ENCODE results near the gene BEND6.

DNA sequence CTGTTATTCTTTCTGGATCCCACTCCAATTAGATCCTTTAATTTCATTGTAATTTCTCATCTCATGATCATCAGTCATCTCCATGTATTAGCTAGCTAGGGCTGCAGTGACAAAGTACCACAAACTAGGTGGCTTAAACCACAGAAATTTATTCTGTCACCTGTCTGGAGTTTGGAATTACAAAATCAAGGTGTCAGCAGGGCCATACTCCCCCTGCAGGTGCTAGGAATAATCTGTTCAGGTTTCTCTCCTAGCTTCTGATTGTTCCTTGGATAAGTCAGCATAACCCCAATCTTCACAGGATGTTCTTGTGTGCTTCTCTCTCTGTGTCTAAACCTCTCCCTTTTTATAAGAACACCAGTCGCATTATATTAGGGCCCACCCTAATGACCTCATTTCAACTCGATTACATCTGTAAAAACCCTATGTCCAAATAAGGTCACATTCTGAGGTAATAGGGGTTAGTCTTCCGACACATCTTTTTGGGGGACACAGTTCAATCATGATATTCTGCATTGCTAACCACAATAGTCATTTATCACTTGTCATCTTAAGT, 40.5 kb downstream of the BEND6 start:
- TF ChIP-seq, protein P1, sequence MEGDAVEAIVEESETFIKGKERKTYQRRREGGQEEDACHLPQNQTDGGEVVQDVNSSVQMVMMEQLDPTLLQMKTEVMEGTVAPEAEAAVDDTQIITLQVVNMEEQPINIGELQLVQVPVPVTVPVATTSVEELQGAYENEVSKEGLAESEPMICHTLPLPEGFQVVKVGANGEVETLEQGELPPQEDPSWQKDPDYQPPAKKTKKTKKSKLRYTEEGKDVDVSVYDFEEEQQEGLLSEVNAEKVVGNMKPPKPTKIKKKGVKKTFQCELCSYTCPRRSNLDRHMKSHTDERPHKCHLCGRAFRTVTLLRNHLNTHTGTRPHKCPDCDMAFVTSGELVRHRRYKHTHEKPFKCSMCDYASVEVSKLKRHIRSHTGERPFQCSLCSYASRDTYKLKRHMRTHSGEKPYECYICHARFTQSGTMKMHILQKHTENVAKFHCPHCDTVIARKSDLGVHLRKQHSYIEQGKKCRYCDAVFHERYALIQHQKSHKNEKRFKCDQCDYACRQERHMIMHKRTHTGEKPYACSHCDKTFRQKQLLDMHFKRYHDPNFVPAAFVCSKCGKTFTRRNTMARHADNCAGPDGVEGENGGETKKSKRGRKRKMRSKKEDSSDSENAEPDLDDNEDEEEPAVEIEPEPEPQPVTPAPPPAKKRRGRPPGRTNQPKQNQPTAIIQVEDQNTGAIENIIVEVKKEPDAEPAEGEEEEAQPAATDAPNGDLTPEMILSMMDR (IDR thresholded peaks at IDR 0.05), result no peak
- TF ChIP-seq POLR2A (IDR thresholded peaks at IDR 0.05), result no peak

Data from testis (tissue), 2 donors.